ENCODE data around the gene AMT. TPM values are rescaled to one million over a fixed set of nuclear protein-coding genes. Genes with fewer than 3 reads are reported as not detected.

The AMT gene
- polyA plus RNA-seq (2011; rRNA removed) (5.5 and 7.0 TPM in 2 replicates), polyA minus RNA-seq (2011; rRNA and poly(A)+ RNA removed) (1.4 and 1.9 TPM in 2 replicates)

- Histone ChIP-seq H3K27ac (ENCODE audit: low read depth, low read length) (peak within 1 kb of the TSS; percentile 70), H3K27me3 (ENCODE audit: control insufficient read depth, insufficient read depth, low read length) (no peaks in the 10 kb centered on the region), H3K9me3 (ENCODE audit: control insufficient read depth, insufficient read depth, low read length) (no peaks in the 10 kb centered on the region), H3K4me3 (ENCODE audit: low read depth, low read length) (no peak within 1 kb of the TSS)
- ChIA-PET CTCF (no interaction called here), POLR2A (interaction anchor here (0.6 to 1.3 kb wide), 2 partner anchors 11 to 68 kb away, joined by 4 to 9 read pairs; partner anchors contain the start of gene RHOA)
- DNase-seq (ENCODE audit: low read depth, low spot score), result no peak
- no peak for TF ChIP-seq CTCF (IDR thresholded peaks at IDR 0.05; ENCODE audit: low read depth, low read length)
Measured at GRCh38 chr3:49422379-49423248, at the start of gene AMT. AMT (minus strand) TSS chr3:49422473; CDS start chr3:49422450, 23 bp downstream.

GRCh38 chr3:49470714-49471420 is 48.6 kb upstream of the AMT start:
- peak; percentile 22 for TF ChIP-seq CTCF (IDR thresholded peaks at IDR 0.05; ENCODE audit: low read depth, low read length)
- CTCF ChIA-PET, result interaction anchor here (0.8 to 1.4 kb wide), 2 partner anchors 18 to 21 kb away, joined by 3 to 7 read pairs; no protein-coding TSS in a partner anchor

GRCh38 chr3:49469936-49470713 is 47.9 kb upstream of the AMT start, which contains the start of gene DAG1:
DAG1 (plus strand) TSS chr3:49470267; CDS start chr3:49510535, 40,268 bp downstream.
- DNase-seq (ENCODE audit: low read depth, low spot score), result peak; percentile 81
- POLR2A ChIA-PET, result interaction anchor here (0.6 to 1.6 kb wide), 14 partner anchors 11 to 448 kb away, joined by 3 to 10 read pairs (median 4); partner anchors contain the start of genes NDUFAF3, NICN1, QRICH1 and RHOA
- no peak for TF ChIP-seq CTCF (IDR thresholded peaks at IDR 0.05; ENCODE audit: low read depth, low read length)

More at GRCh38 chr3:49470714-49471420, 48.6 kb upstream of the AMT start:
- peak overlapping the region; percentile 82 for H3K4me3 ChIP-seq (ENCODE audit: low read depth, low read length)
- no peak for DNase-seq (ENCODE audit: low read depth, low spot score)
- peak overlapping the region; percentile 88 for H3K27ac ChIP-seq (ENCODE audit: low read depth, low read length)
- no peaks in the 10 kb centered on the region; the same call in 1 of the 2 replicates for H3K9me3 ChIP-seq (ENCODE audit: control insufficient read depth, insufficient read depth, low read length)
- no peaks in the 10 kb centered on the region for H3K27me3 ChIP-seq (ENCODE audit: control insufficient read depth, insufficient read depth, low read length)
- POLR2A ChIA-PET, result interaction anchor here (1.5 to 1.6 kb wide), 2 partner anchors 23 to 59 kb away, joined by 5 read pairs; partner anchors contain the start of gene RHOA

GRCh38 chr3:49469037-49469935 is 47.0 kb upstream of the AMT start:
- no peak for TF ChIP-seq CTCF (IDR thresholded peaks at IDR 0.05; ENCODE audit: low read depth, low read length)
- Histone ChIP-seq H3K27me3 (ENCODE audit: control insufficient read depth, insufficient read depth, low read length) (no peaks in the 10 kb centered on the region), H3K4me3 (ENCODE audit: low read depth, low read length) (peak overlapping the region; percentile 64), H3K9me3 (ENCODE audit: control insufficient read depth, insufficient read depth, low read length) (no peaks in the 10 kb centered on the region; the same call in 1 of the 2 replicates), H3K27ac (ENCODE audit: low read depth, low read length) (peak overlapping the region; percentile 91)
- POLR2A ChIA-PET, result interaction anchor here (0.5 to 1.6 kb wide), 18 partner anchors 10 to 447 kb away, joined by 3 to 10 read pairs (median 4); partner anchors contain the start of genes NDUFAF3, NICN1, QRICH1 and RHOA
- CTCF ChIA-PET, result interaction anchor here (1.0 kb wide), 1 partner anchor 10 kb away, joined by 4 read pairs; no protein-coding TSS in a partner anchor
- DNase-seq (ENCODE audit: low read depth, low spot score), result no peak

More at GRCh38 chr3:49469936-49470713, 47.9 kb upstream of the AMT start, which contains the start of gene DAG1:
- no peaks in the 10 kb centered on the region; the same call in 1 of the 2 replicates for H3K9me3 ChIP-seq (ENCODE audit: control insufficient read depth, insufficient read depth, low read length)
- CTCF ChIA-PET, result interaction anchor here (1.0 to 1.4 kb wide), 2 partner anchors 11 to 21 kb away, joined by 4 to 7 read pairs; no protein-coding TSS in a partner anchor
- no peaks in the 10 kb centered on the region for H3K27me3 ChIP-seq (ENCODE audit: control insufficient read depth, insufficient read depth, low read length)
- peak within 1 kb of the TSS; percentile 91 for H3K27ac ChIP-seq (ENCODE audit: low read depth, low read length)
- H3K4me3 ChIP-seq (ENCODE audit: low read depth, low read length), result peak within 1 kb of the TSS; percentile 82

All from AG04450 (cell line).